GM06990 (cell line): Measurements from ENCODE around the gene SOX5.
"Not testable (repeated sequence)": the region's sequence is repeated elsewhere in the genome, so short reads cannot be mapped to it uniquely, and the experiment has no call there.

Experiments used
- DNase-seq: peaks from one replicate; pipeline ENCODE4 v3.0.0-alpha.2; 2011; ENCODE audit not compliant: insufficient read length; ENCODE audit errors: extremely low read depth
- H3K27me3 ChIP-seq: replicated peaks from 2 replicates; pipeline ENCODE4 v1.6.0; 2011; ENCODE audit warnings: low read length; ENCODE audit not compliant: control insufficient read depth, insufficient read depth
- H3K36me3 ChIP-seq: 2 replicates; pipeline ENCODE4 v1.5.1; 2011; ENCODE audit warnings: low read length; ENCODE audit not compliant: control insufficient read depth, insufficient read depth
- H3K4me3 ChIP-seq: replicated peaks from 2 replicates; pipeline ENCODE4 v1.5.1; 2011; ENCODE audit warnings: low read depth, mild to moderate bottlenecking, control low read depth, low read length
- CTCF ChIP-seq: IDR thresholded peaks from 2 replicates; pipeline ENCODE4 v1.5.1; 2011; ENCODE audit warnings: low read length, control low read depth, mild to moderate bottlenecking, inconsistent platforms; ENCODE audit not compliant: insufficient read depth, poor library complexity, severe bottlenecking

The SOX5 gene

GRCh38 chr12:23721268-23721667 lies 228.2 kb downstream of the SOX5 start:
- Histone ChIP-seq H3K27me3 (no peaks in the 10 kb centered on the region), H3K4me3 (no peak overlapping the region), H3K36me3 (no peaks in the 10 kb centered on the region)
- TF ChIP-seq CTCF: no peak
- DNase-seq: no peak

GRCh38 chr12:23719493-23719892 lies 230.0 kb downstream of the SOX5 start:
- Histone ChIP-seq H3K4me3 (no peak overlapping the region), H3K27me3 (no peaks in the 10 kb centered on the region), H3K36me3 (no peaks in the 10 kb centered on the region)
- TF ChIP-seq CTCF: no peak
- DNase-seq: no peak

- not testable (repeated sequence) for H3K4me3 ChIP-seq, DNase-seq, H3K36me3 ChIP-seq, H3K27me3 ChIP-seq
Observed at GRCh38 chr12:23710361-23710760, 239.1 kb downstream of the SOX5 start.

- no peaks in the 10 kb centered on the region for H3K36me3 ChIP-seq
- TF ChIP-seq CTCF: no peak
- H3K4me3 ChIP-seq: no peak overlapping the region
- no peaks in the 10 kb centered on the region for H3K27me3 ChIP-seq
- DNase-seq: no peak
Observed at GRCh38 chr12:23708185-23708837, 241.2 kb downstream of the SOX5 start.

GRCh38 chr12:23707270-23707669 lies 242.2 kb downstream of the SOX5 start:
- Histone ChIP-seq H3K36me3 (no peaks in the 10 kb centered on the region), H3K27me3 (no peaks in the 10 kb centered on the region), H3K4me3 (no peak overlapping the region)
- DNase-seq: no peak
- TF ChIP-seq CTCF: no peak

- no peaks in the 10 kb centered on the region for H3K36me3 ChIP-seq
- no peak for DNase-seq
Observed at GRCh38 chr12:23704992-23705943, 244.2 kb downstream of the SOX5 start.

More at GRCh38 chr12:23704992-23705943, 244.2 kb downstream of the SOX5 start:
- no peak for TF ChIP-seq CTCF
- Histone ChIP-seq H3K27me3 (no peaks in the 10 kb centered on the region), H3K4me3 (no peak overlapping the region)
